ENCODE results near the gene JAM2. TPM values are rescaled to one million over a fixed set of nuclear protein-coding genes. Genes with fewer than 3 reads are reported as not detected.

JAM2 gene
- total and polyA plus RNA-seq, 10 of the 15 experiments (the other 5 are each of a cell fraction or from before 2014, with no cell fraction given) = 2.1 to 30.4 (median 8.6) TPM

DNA sequence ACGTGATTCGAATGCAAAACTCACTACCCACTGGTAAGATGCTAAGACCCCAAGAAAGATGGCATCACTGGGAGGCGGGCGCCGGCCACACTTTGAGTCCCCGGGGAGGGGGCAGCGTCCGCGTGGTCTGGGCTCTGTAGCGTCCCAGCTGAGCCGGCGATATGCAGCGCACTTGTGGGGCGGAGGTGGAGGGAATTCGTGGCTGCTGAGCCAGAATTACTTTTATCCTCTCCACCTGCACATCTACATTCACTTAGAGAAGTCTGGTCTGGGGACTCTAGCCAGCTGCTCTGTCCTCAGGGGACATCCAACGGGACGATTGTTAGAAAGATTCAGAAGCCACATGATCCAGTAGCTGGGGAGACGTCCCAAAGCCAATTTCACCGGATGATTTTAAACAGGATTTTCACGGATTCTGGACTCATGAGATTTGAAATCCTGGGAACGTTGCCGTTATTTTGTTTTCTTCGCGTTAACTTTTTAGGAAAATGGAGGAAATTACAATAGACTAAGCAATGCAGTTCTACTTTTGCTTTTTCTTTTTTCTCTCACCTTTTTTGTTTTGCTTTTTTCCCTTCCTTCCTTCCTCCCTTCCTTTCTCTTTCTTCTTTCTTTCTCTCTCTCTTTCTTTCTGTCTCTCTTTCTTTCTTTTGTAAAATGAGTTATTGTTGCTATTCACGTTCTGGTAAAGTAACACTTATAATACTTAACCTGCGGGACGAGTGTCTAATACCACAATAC, 1.3 kb downstream of the JAM2 start (continued):
- TF ChIP-seq, protein P1, sequence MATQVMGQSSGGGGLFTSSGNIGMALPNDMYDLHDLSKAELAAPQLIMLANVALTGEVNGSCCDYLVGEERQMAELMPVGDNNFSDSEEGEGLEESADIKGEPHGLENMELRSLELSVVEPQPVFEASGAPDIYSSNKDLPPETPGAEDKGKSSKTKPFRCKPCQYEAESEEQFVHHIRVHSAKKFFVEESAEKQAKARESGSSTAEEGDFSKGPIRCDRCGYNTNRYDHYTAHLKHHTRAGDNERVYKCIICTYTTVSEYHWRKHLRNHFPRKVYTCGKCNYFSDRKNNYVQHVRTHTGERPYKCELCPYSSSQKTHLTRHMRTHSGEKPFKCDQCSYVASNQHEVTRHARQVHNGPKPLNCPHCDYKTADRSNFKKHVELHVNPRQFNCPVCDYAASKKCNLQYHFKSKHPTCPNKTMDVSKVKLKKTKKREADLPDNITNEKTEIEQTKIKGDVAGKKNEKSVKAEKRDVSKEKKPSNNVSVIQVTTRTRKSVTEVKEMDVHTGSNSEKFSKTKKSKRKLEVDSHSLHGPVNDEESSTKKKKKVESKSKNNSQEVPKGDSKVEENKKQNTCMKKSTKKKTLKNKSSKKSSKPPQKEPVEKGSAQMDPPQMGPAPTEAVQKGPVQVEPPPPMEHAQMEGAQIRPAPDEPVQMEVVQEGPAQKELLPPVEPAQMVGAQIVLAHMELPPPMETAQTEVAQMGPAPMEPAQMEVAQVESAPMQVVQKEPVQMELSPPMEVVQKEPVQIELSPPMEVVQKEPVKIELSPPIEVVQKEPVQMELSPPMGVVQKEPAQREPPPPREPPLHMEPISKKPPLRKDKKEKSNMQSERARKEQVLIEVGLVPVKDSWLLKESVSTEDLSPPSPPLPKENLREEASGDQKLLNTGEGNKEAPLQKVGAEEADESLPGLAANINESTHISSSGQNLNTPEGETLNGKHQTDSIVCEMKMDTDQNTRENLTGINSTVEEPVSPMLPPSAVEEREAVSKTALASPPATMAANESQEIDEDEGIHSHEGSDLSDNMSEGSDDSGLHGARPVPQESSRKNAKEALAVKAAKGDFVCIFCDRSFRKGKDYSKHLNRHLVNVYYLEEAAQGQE (IDR thresholded peaks at IDR 0.05; ENCODE audit: low read depth, low read length) = no peak
- TF ChIP-seq ESRRA (IDR thresholded peaks at IDR 0.05; ENCODE audit: low read length) = no peak
- no peak for TF ChIP-seq POLR2A (IDR thresholded peaks at IDR 0.05; ENCODE audit: low read depth, low read length)
- TF ChIP-seq BCL11A (IDR thresholded peaks at IDR 0.05; ENCODE audit: low read depth, low read length) = no peak
- no peak for TF ChIP-seq KDM1A (IDR thresholded peaks at IDR 0.05; ENCODE audit: borderline replicate concordance)
- TF ChIP-seq HDAC6 (IDR thresholded peaks at IDR 0.05; ENCODE audit: unreplicated experiment) = no peak
- TF ChIP-seq ZBTB40 (IDR thresholded peaks at IDR 0.05; ENCODE audit: borderline replicate concordance) = no peak
- no peak for TF ChIP-seq SMAD1 (IDR thresholded peaks at IDR 0.05; ENCODE audit: low read depth, partially characterized antibody)
- TF ChIP-seq YY1 (IDR thresholded peaks at IDR 0.05; ENCODE audit: low read depth, low read length) = peak; percentile 9; the same call in 1 of the 2 replicates
- TF ChIP-seq TBL1XR1 (IDR thresholded peaks at IDR 0.05; ENCODE audit: low read depth, low read length) = no peak
- no peak for TF ChIP-seq IKZF1 (conservative IDR thresholded peaks at IDR 0.05)
- no peak for TF ChIP-seq ZNF217 (IDR thresholded peaks at IDR 0.05)
- TF ChIP-seq NR2C2 (IDR thresholded peaks at IDR 0.05; ENCODE audit: borderline replicate concordance, control insufficient read depth, insufficient read length, low read depth) = no peak
- TF ChIP-seq BMI1 (IDR thresholded peaks at IDR 0.05; ENCODE audit: borderline replicate concordance) = no peak
- TF ChIP-seq CREB1 (IDR thresholded peaks at IDR 0.05; ENCODE audit: low read depth) = no peak
- no peak for TF ChIP-seq NFXL1 (IDR thresholded peaks at IDR 0.05; ENCODE audit: borderline replicate concordance)
- no peak for TF ChIP-seq CBX5 (IDR thresholded peaks at IDR 0.05; ENCODE audit: low read depth)
- TF ChIP-seq E2F8 (IDR thresholded peaks at IDR 0.05; ENCODE audit: low read depth, partially characterized antibody) = no peak
- TF ChIP-seq IRF4 (IDR thresholded peaks at IDR 0.05; ENCODE audit: low read depth, low read length) = no peak
- TF ChIP-seq MYC (IDR thresholded peaks at IDR 0.05; ENCODE audit: insufficient read depth, insufficient read length, insufficient replicate concordance, low read length, severe bottlenecking) = no peak
- TF ChIP-seq MXI1 (IDR thresholded peaks at IDR 0.05; ENCODE audit: low read depth, low read length) = 0 out of 2 replicates have a peak, but pooled peaks have one; percentile 13
- no peak for TF ChIP-seq ZSCAN29 (IDR thresholded peaks at IDR 0.05)
